ENCODE results near the gene BPIFB6. TPM values are rescaled to one million over a fixed set of nuclear protein-coding genes. Genes with fewer than 3 reads are reported as not detected.

Gene BPIFB6
- total RNA-seq, 1 experiment from 2014 or later: not detected

- BruUV-seq (replicated peaks): no TSS peak
- H3K4me1 ChIP-seq (ENCODE audit: insufficient read depth, low read length, poor library complexity, severe bottlenecking): no peaks in the 10 kb centered on the region
- no peak overlapping the region for H3K4me3 ChIP-seq (ENCODE audit: low read depth, low read length, poor library complexity, severe bottlenecking)
- no peaks in the 10 kb centered on the region for H3K36me3 ChIP-seq (ENCODE audit: insufficient read depth, low read length, poor library complexity, severe bottlenecking)
- TF ChIP-seq CTCF (conservative IDR thresholded peaks at IDR 0.05; ENCODE audit: low read depth, low read length): no peak
- TF ChIP-seq EZH2 (IDR thresholded peaks at IDR 0.05; ENCODE audit: borderline replicate concordance, low read depth, low read length, poor library complexity, severe bottlenecking): no peak
- intact Hi-C loops (cut with micrococcal nuclease; ENCODE audit: unreplicated experiment): no loop called here
- ChIA-PET POLR2A (ENCODE audit: low non-redundant PET) (no interaction called here), CTCF (no interaction called here)
- H3K27me3 ChIP-seq (replicated peaks; ENCODE audit: insufficient read depth, low read depth, low read length, poor library complexity): no peaks in the 10 kb centered on the region
- no peak overlapping the region for H3K27ac ChIP-seq (ENCODE audit: low read depth, low read length, poor library complexity, severe bottlenecking)
- no peak for DNase-seq (ENCODE audit: low spot score)
- H3K9me3 ChIP-seq (ENCODE audit: low read depth, low read length, poor library complexity, severe bottlenecking): no peaks in the 10 kb centered on the region
Observed at GRCh38 chr20:32989507-32990283, 41.8 kb upstream of the BPIFB6 start.

GRCh38 chr20:32990426-32990825 is 41.0 kb upstream of the BPIFB6 start:
- H3K4me1 ChIP-seq (ENCODE audit: insufficient read depth, low read length, poor library complexity, severe bottlenecking): no peaks in the 10 kb centered on the region
- TF ChIP-seq CTCF (conservative IDR thresholded peaks at IDR 0.05; ENCODE audit: low read depth, low read length) (no peak), EZH2 (IDR thresholded peaks at IDR 0.05; ENCODE audit: borderline replicate concordance, low read depth, low read length, poor library complexity, severe bottlenecking) (no peak)
- CTCF ChIA-PET: no interaction called here
- H3K36me3 ChIP-seq (ENCODE audit: insufficient read depth, low read length, poor library complexity, severe bottlenecking): no peaks in the 10 kb centered on the region
- BruUV-seq (replicated peaks): no TSS peak
- no peaks in the 10 kb centered on the region for H3K27me3 ChIP-seq (replicated peaks; ENCODE audit: insufficient read depth, low read depth, low read length, poor library complexity)
- no peak overlapping the region for H3K4me3 ChIP-seq (ENCODE audit: low read depth, low read length, poor library complexity, severe bottlenecking)
- H3K9me3 ChIP-seq (ENCODE audit: low read depth, low read length, poor library complexity, severe bottlenecking): no peaks in the 10 kb centered on the region
- POLR2A ChIA-PET (ENCODE audit: low non-redundant PET): no interaction called here
- intact Hi-C loops (cut with micrococcal nuclease; ENCODE audit: unreplicated experiment): no loop called here
- H3K27ac ChIP-seq (ENCODE audit: low read depth, low read length, poor library complexity, severe bottlenecking): no peak overlapping the region
- DNase-seq (ENCODE audit: low spot score): no peak

GRCh38 chr20:32991383-32991782 is 40.1 kb upstream of the BPIFB6 start:
- no peak for DNase-seq (ENCODE audit: low spot score)
- Histone ChIP-seq H3K27ac (ENCODE audit: low read depth, low read length, poor library complexity, severe bottlenecking) (no peak overlapping the region), H3K36me3 (ENCODE audit: insufficient read depth, low read length, poor library complexity, severe bottlenecking) (no peaks in the 10 kb centered on the region), H3K27me3 (replicated peaks; ENCODE audit: insufficient read depth, low read depth, low read length, poor library complexity) (no peaks in the 10 kb centered on the region), H3K4me1 (ENCODE audit: insufficient read depth, low read length, poor library complexity, severe bottlenecking) (no peaks in the 10 kb centered on the region), H3K9me3 (ENCODE audit: low read depth, low read length, poor library complexity, severe bottlenecking) (no peaks in the 10 kb centered on the region), H3K4me3 (ENCODE audit: low read depth, low read length, poor library complexity, severe bottlenecking) (no peak overlapping the region)
- intact Hi-C loops (cut with micrococcal nuclease; ENCODE audit: unreplicated experiment): no loop called here
- TF ChIP-seq CTCF (conservative IDR thresholded peaks at IDR 0.05; ENCODE audit: low read depth, low read length) (no peak), EZH2 (IDR thresholded peaks at IDR 0.05; ENCODE audit: borderline replicate concordance, low read depth, low read length, poor library complexity, severe bottlenecking) (no peak)
- ChIA-PET POLR2A (ENCODE audit: low non-redundant PET) (no interaction called here), CTCF (interaction anchor here (0.6 kb wide), 1 partner anchor 455 kb away, joined by 5 read pairs; no protein-coding TSS in a partner anchor)
- BruUV-seq (replicated peaks): no TSS peak
